HepG2 (cell line): Measurements from ENCODE around the gene TOP2A. TPM values are rescaled to one million over a fixed set of nuclear protein-coding genes. Genes with fewer than 3 reads are reported as not detected.
A peak's percentile ranks its signal among the peaks of the same experiment; 100 is the strongest.

Source experiments
- BORCS8-MEF2B ChIP-seq: sonication (generic); formaldehyde crosslinking; IDR thresholded peaks from 2 replicates; pipeline ENCODE4 v1.8.0; 2022; ENCODE audit warnings: mild to moderate bottlenecking, missing genetic modification reagents
- CBX2 ChIP-seq, 2 experiments: fragments of 200-600 bp in 1 of 2; sonication (generic); formaldehyde crosslinking in 1 of 2; IDR thresholded peaks; 2 replicates each; pipeline versions ENCODE4 v1.7.0 to v1.8.1; 2018 to 2022; ENCODE audit warnings: low read depth in 2 of 2, low read length in 1 of 2, mild to moderate bottlenecking in 1 of 2, missing genetic modification reagents in 1 of 2
- DNMT1 ChIP-seq: sonication (generic); formaldehyde crosslinking; IDR thresholded peaks from 2 replicates; pipeline ENCODE4 v1.5.1; 2020; ENCODE audit warnings: mild to moderate bottlenecking, missing genetic modification reagents
- HNRNPH1 ChIP-seq: fragments of 200-400 bp; formaldehyde crosslinking; optimal IDR thresholded peaks from 2 replicates; pipeline ENCODE3; 2017; ENCODE audit warnings: mild to moderate bottlenecking, low read depth, low read length
- NCOA1 ChIP-seq: sonication (generic); formaldehyde crosslinking; IDR thresholded peaks from 2 replicates; pipeline ENCODE4 v1.9.0; 2021; ENCODE audit warnings: missing genetic modification reagents
- NFIC ChIP-seq: IDR thresholded peaks from 2 replicates; pipeline ENCODE4 v1.6.1; 2012; ENCODE audit warnings: mild to moderate bottlenecking, low read length, inconsistent platforms
- PRDM10 ChIP-seq: sonication (generic); formaldehyde crosslinking; IDR thresholded peaks from 2 replicates; pipeline ENCODE4 v1.4.0; 2020; ENCODE audit warnings: low read depth, missing genetic modification reagents
- SMAD9 ChIP-seq: sonication (generic); formaldehyde crosslinking; IDR thresholded peaks from 2 replicates; pipeline ENCODE4 v1.5.1; 2020; ENCODE audit warnings: mild to moderate bottlenecking, missing genetic modification reagents
- ZBTB20 ChIP-seq: sonication (generic); formaldehyde crosslinking; IDR thresholded peaks from 2 replicates; pipeline ENCODE4 v1.8.1; 2023; ENCODE audit warnings: missing genetic modification reagents, low read depth, mild to moderate bottlenecking, borderline replicate concordance
- ZNF180 ChIP-seq: sonication (generic); formaldehyde crosslinking; IDR thresholded peaks from 2 replicates; pipeline ENCODE4 v1.4.0; 2020; ENCODE audit warnings: low read depth, missing genetic modification reagents, borderline replicate concordance
- ZNF343 ChIP-seq: sonication (generic); formaldehyde crosslinking; IDR thresholded peaks from 2 replicates; pipeline ENCODE4 v1.4.0; 2020; ENCODE audit warnings: mild to moderate bottlenecking, missing genetic modification reagents
- ZNF563 ChIP-seq: sonication (generic); formaldehyde crosslinking; IDR thresholded peaks from 2 replicates; pipeline ENCODE4 v1.8.0; 2022; ENCODE audit warnings: mild to moderate bottlenecking, moderate library complexity, missing genetic modification reagents
- ZNF646 ChIP-seq: sonication (generic); formaldehyde crosslinking; IDR thresholded peaks from 2 replicates; pipeline ENCODE4 v1.9.0; 2021; ENCODE audit warnings: mild to moderate bottlenecking, missing genetic modification reagents
- ZNF670 ChIP-seq: sonication (generic); formaldehyde crosslinking; IDR thresholded peaks from 2 replicates; pipeline ENCODE4 v1.8.0; 2022; ENCODE audit warnings: mild to moderate bottlenecking, missing genetic modification reagents, borderline replicate concordance
- ZNF737 ChIP-seq: sonication (generic); formaldehyde crosslinking; IDR thresholded peaks from 2 replicates; pipeline ENCODE4 v1.5.0; 2020; ENCODE audit warnings: missing genetic modification reagents, mild to moderate bottlenecking, borderline replicate concordance
- ZNF766 ChIP-seq: sonication (generic); formaldehyde crosslinking; IDR thresholded peaks from 2 replicates; pipeline ENCODE4 v1.5.0; 2020; ENCODE audit warnings: missing genetic modification reagents, borderline replicate concordance
- ZNF770 ChIP-seq: sonication (generic); formaldehyde crosslinking; IDR thresholded peaks from 2 replicates; pipeline ENCODE4 v1.5.0; 2020; ENCODE audit warnings: mild to moderate bottlenecking, missing genetic modification reagents
- polyA plus RNA-seq, 8 experiments: library from polyadenylated mRNA; depleted of rRNA in 3 of 8; stranded (reverse) in 7 of 8; unstranded in 1 of 8; fragments of >200 nt; fragmentation: Illumina TruSeq in 4 of 8; extraction: Trizol in 4 of 8; gene quantifications; 2 replicates each; pipeline versions ENCODE4 v1.2.1 to v1.2.3, GENCODE V29; 2011 to 2016; ENCODE audit warnings: low read depth in 4 of 8, missing spikeins in 1 of 8, mixed read lengths in 1 of 8; ENCODE audit not compliant: insufficient read depth in 1 of 8
- total RNA-seq, 5 experiments: library from RNA; depleted of rRNA; stranded (reverse); fragments of >200 nt; fragmentation: Illumina TruSeq; extraction: Trizol; gene quantifications; 2 replicates each; pipeline ENCODE4 v1.2.3, GENCODE V29; 2016; ENCODE audit warnings: low read depth in 1 of 5

The TOP2A gene
- total and polyA plus RNA-seq, 2 of the 13 experiments (the other 11 are each of a cell fraction or from before 2014, with no cell fraction given): 108 to 327 TPM

GRCh38 chr17:40448213-40448638 is 30.5 kb upstream of the TOP2A start (continued):
- TF ChIP-seq HNRNPH1 (no peak), ZNF563 (CRISPR knock-in tag) (peak; percentile 54; the same call in 1 of the 2 replicates), BORCS8-MEF2B (CRISPR knock-in tag) (no peak), ZNF670 (CRISPR knock-in tag) (no peak), ZBTB20 (CRISPR knock-in tag) (no peak), ZNF737 (CRISPR knock-in tag) (0 out of 2 replicates have a peak, but pooled peaks have one; percentile 8), SMAD9 (CRISPR knock-in tag) (peak; percentile 56), ZNF180 (CRISPR knock-in tag) (no peak), PRDM10 (CRISPR knock-in tag) (no peak), ZNF770 (CRISPR knock-in tag) (peak; percentile 10; the same call in 1 of the 2 replicates), NCOA1 (CRISPR knock-in tag) (no peak), DNMT1 (CRISPR knock-in tag) (no peak), ZNF766 (peak; percentile 18; the same call in 1 of the 2 replicates), ZNF646 (0 out of 2 replicates have a peak, but pooled peaks have one; percentile 82), CBX2 (IDR thresholded peaks at IDR 0.05; ENCODE audit: low read depth, low read length) (no peak), CBX2 (CRISPR knock-in tag; IDR thresholded peaks at IDR 0.05; ENCODE audit: low read depth) (no peak), ZNF343 (CRISPR knock-in tag) (no peak), NFIC (no peak)
